ENCODE measurements around the gene RRP7A.

GRCh38 chr22:42462016-42462415, 57.6 kb downstream of the RRP7A start:
- TF ChIP-seq CTCF (conservative IDR thresholded peaks at IDR 0.05) (no peak; the same call in 1 of the 2 replicates), ZFX (IDR thresholded peaks at IDR 0.05) (no peak)
